H7 (cell line): ENCODE results near the gene ANKS1B. TPM values are rescaled to one million over a fixed set of nuclear protein-coding genes. Genes with fewer than 3 reads are reported as not detected.
"Not testable (repeated sequence)": the region's sequence is repeated elsewhere in the genome, so short reads cannot be mapped to it uniquely, and the experiment has no call there.

Experiments
- DNase-seq: peaks from one replicate; pipeline ENCODE4 v3.0.0; 2012
- H3K27me3 ChIP-seq: 2 replicates; pipeline ENCODE4 v1.6.0; 2011; ENCODE audit warnings: mild to moderate bottlenecking, low read length; ENCODE audit not compliant: control insufficient read depth, insufficient read depth
- H3K36me3 ChIP-seq: replicated peaks from 2 replicates; pipeline ENCODE4 v1.5.1; 2011; ENCODE audit warnings: low read length; ENCODE audit not compliant: control insufficient read depth, insufficient read depth
- H3K4me3 ChIP-seq: 2 replicates; pipeline ENCODE4 v1.5.1; 2011; ENCODE audit warnings: low read depth, mild to moderate bottlenecking, control low read depth, low read length, moderate library complexity; ENCODE audit not compliant: insufficient read depth
- total RNA-seq: library from RNA; depleted of rRNA; stranded (reverse); fragments of >200 nt; shearing (Covaris generic); gene quantifications from 2 replicates; pipeline ENCODE4 v1.2.3, GENCODE V29; 2014

Gene ANKS1B
- total RNA-seq, 1 experiment from 2014 or later: 3.5 TPM

DNA sequence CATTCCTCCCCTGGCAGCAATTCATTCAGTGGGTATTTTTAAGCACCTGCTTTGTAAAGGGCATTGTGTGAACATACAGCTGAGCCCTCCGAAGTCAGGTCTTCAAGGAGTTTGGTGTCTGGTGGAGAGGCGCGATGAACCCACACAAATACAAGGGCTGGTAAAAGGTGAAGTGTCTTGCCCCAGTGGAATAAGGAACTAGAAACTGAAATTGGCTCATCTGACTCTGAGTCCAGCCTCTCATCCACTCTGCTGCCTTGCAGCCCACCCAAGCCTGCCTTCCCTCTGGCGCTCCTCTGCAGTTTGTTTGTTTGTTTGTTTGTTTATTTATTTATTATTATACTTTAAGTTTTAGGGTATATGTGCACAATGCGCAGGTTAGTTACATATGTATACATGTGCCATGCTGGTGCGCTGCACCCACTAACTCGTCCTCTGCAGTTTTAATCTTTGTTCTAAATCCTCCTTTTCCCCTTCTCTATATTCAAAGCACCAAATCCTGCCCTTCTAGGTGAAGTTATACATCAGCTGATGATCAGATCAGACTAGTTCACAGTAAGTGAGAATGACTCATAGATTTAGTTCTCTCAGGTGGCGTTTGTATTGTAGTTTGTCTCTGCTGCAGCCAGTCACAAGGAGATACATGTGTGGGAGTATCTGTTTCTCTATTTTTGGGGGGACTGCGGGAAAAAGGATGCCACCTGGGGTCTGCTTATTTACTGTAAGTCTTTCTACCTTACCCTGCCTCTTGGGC, 945.2 kb downstream of the ANKS1B start:
- no peaks in the 10 kb centered on the region for H3K27me3 ChIP-seq
- no peaks in the 10 kb centered on the region for H3K36me3 ChIP-seq
- H3K4me3 ChIP-seq: no peak overlapping the region
- no peak for DNase-seq

DNA sequence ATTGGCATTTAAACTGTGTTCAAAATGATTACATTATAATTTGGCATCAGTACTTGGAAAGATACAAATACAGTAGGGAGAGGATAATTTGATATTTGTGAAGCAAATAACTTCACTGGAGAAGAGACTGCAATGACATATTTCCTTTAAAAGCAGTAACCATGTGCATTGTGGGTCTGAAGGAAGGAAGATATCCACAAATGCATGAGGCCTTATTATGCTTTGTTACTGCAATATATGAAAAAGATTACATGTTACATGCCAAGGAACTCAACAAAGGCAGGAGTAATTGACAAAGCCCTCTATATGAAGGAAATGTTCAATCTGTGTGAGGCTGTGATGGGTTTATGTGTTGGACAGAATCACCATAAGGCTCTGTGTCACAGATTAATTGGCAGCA, 948.2 kb downstream of the ANKS1B start:
- Histone ChIP-seq H3K27me3 (no peaks in the 10 kb centered on the region), H3K4me3 (no peak overlapping the region), H3K36me3 (no peaks in the 10 kb centered on the region)
- DNase-seq: no peak

DNA sequence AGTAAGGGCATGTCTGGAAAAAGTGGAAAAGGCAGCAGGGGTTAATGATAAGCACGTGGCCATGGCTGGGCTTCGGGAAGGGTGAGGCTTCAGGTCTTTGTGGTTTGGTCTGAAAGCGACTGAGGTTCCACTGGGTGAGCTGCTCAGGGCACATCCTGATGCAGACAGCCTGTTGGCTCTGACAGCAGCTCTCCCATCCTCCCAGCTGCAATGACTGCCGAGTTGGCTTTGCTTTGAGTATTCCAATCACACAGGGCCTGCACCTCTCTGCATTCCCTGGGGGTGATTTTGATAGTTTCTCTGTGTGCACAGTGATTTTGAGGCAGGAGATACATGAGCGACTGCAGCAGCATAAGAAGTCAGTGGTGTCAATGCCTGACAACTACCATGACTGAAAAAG, 948.9 kb downstream of the ANKS1B start:
- Histone ChIP-seq H3K4me3 (no peak overlapping the region), H3K27me3 (no peaks in the 10 kb centered on the region), H3K36me3 (no peaks in the 10 kb centered on the region)
- no peak for DNase-seq

DNA sequence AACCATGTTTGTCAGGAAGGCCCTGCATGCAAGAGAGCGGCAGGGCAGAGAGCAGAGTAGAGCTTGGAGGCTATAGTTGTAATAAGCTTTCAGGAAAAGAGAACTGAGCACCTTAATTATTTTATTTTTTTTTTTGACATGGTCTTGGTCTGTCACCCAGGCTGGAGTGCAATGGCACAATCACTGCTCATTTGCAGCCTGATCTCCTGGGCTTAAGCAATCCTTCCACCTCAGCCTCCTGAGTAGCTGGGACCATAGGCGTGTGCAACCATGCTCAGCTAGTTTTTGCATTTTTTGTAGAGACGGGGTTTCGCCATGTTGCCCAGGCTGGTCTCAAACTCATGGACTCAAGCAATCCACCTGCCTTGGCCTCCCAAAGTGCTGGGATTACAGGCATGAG, 950.5 kb downstream of the ANKS1B start:
- not testable (repeated sequence) for H3K36me3 ChIP-seq, DNase-seq, H3K4me3 ChIP-seq, H3K27me3 ChIP-seq

DNA sequence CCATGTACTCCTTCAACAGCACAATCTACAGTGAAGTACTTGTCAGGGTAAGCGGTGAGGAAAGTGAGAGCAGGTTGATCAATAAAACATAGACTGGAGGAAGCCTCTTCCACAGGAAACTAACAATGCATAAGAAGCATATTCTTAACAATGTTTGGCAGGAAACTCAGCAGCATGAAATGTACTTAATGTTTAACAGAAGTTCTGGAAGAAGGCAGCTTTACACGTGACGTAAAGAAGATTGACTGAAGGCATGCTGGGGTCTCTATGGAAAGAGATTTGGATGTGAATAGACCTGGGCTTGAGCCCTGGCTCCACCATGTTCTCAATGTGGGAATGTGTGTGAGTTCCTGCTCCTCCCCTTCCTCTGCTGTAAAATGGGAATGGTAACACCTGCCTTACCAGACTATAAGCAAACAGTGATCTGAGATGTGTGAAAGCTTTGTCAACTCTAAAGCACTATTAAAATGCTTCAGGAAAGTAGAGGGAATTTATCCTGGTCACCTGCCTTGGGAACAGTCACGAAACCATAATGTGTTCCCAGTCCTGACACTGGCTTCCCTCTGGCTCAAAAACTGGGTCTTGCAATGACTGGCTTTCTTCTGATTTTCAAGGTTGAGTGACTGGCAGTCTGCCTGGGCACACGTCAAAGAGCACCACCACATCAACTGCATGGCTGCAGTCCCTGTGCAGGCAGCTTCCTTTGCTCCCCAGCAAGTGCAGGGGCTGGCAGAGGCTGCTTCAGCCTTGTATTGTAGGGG, 955.0 kb downstream of the ANKS1B start:
- H3K4me3 ChIP-seq: no peak overlapping the region
- no peak for DNase-seq
- H3K27me3 ChIP-seq: no peaks in the 10 kb centered on the region
- H3K36me3 ChIP-seq: no peaks in the 10 kb centered on the region

DNA sequence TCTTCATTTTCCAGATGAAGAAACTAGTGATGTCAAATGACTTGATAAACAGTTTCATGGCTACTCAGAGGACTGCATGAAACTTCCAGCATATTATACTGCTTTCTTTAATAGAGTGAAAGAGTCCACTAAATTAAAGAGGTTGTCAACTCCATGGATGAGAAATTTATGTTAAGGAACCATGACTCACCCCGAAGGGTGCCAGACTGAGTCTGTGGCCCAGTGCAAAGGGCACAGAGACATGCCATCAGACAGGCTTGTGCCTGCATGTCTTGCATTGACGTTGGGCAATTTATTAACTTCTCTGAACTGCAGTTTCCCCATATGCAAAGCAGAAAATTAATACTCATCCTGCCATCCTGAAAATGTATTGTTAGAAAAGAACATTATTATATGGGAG, 957.3 kb downstream of the ANKS1B start:
- no peak for DNase-seq
- H3K27me3 ChIP-seq: no peaks in the 10 kb centered on the region
- no peak overlapping the region for H3K4me3 ChIP-seq
- no peaks in the 10 kb centered on the region for H3K36me3 ChIP-seq

DNA sequence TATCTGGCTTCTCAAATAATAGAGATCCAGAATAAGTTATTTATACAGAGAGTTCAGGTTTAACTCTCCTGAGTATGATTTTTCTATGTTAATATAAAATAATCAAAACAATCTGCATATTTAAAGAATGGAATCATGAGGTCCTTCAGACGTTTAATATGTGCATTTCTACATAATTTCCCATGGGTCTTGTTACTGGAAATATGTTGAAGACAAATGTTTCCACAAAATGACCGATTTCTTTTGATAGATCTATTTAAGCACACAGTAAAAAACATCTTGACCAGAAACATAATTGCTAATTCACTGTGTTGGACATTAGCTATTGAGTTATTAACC, 957.7 kb downstream of the ANKS1B start:
- Histone ChIP-seq H3K36me3 (no peaks in the 10 kb centered on the region), H3K27me3 (no peaks in the 10 kb centered on the region), H3K4me3 (no peak overlapping the region)
- no peak for DNase-seq

DNA sequence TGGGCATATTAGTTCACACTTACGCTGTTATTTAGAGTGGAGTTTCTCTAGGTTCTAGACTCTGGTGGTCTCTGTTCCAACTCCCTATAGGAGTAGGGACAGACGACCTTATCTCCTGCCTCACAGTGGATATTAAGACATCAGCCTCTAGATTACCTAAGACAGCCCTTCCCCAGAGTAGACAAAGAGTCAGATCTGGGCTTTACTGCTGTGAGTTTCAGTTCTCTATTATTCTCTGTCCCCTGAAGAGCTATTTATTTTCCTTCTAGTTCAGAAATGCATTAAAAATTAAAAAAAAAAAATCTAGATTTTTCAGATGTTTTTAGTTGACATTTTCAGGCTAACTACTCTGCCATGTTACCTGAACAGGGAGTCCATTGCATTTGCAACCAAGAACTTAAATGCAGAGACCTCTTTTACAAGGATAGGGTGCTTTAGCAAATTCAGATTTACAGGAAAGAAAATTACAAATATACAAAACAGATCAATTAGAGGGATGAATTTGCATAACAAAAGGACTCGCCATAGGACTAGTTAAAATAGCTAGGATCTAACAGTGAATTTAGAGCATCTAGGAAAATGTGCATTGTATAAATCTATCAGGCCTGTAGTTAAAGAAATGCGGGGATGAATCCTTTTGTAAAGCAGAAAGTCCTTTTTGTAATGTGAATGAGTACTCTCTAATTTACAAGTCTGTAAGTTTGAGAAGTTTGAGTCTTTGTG, 958.2 kb downstream of the ANKS1B start:
- no peaks in the 10 kb centered on the region for H3K27me3 ChIP-seq
- no peak for DNase-seq
- no peak overlapping the region for H3K4me3 ChIP-seq
- no peaks in the 10 kb centered on the region for H3K36me3 ChIP-seq

DNA sequence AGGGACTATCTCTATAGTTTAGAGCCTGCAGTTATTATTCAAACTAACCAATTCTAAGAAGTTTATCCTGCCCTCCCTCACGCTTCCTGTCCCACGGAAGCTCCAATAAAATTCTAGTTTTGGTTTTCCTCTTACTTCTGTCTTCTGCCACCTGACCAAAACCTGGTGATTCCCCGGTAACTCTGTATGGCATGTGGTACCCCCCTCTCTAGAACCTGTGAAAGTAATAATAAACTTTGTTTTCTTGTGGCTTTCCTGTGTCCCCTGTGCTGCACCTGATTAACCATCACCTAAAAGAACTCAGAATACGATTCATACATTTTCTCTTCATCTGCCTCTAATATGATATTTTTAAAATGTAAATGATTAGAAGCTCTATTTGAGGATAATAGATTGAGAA, 959.9 kb downstream of the ANKS1B start:
- Histone ChIP-seq H3K27me3 (no peaks in the 10 kb centered on the region), H3K36me3 (no peaks in the 10 kb centered on the region), H3K4me3 (no peak overlapping the region)
- DNase-seq: no peak

DNA sequence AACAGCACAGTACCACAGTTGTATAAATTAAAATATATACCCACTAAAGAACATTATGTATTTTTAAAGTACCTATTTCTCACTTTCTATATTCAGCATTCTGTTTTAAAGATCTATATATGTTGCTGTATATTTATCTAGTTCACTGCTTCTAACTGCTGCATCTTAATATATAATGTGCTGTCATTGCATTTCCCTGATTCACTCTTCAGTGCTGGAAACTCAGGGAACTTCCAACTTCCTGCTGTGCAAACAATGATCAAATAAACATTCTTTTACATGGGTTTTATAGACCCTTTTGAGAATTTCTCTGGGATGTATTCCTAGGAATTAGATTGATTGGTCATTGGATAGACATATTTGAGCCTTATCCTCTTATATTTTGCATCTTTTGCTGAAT, 960.5 kb downstream of the ANKS1B start:
- DNase-seq: no peak
- H3K4me3 ChIP-seq: no peak overlapping the region
- H3K36me3 ChIP-seq: no peaks in the 10 kb centered on the region
- no peaks in the 10 kb centered on the region for H3K27me3 ChIP-seq

DNA sequence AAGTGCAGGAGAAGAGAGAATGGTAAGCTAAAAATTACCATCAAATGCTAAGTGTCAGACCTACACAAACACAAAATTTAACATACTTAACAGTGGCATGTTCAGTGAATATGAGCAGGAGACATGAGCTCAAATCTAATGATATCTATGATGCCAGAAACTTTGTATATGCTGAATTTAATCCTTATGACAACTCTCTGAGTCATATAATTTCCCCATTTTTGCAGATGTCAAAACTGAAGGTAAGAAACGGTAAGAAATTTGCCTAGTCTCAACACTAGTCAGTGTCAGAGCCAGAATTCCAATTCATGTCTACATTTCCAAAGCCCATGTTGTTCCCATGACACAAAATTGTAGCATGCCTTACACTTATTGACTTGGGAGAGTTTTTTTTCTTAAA, 963.9 kb downstream of the ANKS1B start:
- H3K36me3 ChIP-seq: no peaks in the 10 kb centered on the region
- no peaks in the 10 kb centered on the region for H3K27me3 ChIP-seq
- no peak for DNase-seq
- H3K4me3 ChIP-seq: no peak overlapping the region

DNA sequence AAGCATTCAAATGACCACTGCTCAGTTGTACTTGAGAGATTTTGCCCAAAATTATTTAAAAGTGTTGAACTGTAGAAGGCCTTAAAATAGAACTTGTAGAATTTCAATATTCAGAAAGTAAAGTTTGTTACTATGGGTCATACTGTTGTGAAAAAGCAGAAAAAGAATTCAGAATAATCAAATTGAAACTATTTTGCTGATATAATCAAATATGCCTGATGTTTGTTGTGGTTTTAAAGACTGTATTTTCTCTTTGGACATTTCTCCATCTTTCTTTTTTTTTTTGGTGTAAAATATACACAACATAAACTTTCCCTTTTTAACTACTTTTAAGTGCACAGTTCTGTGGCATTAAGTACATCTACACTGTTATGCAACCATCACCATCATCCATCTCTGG, 964.9 kb downstream of the ANKS1B start:
- H3K4me3 ChIP-seq: no peak overlapping the region
- DNase-seq: no peak
- no peaks in the 10 kb centered on the region for H3K36me3 ChIP-seq
- H3K27me3 ChIP-seq: no peaks in the 10 kb centered on the region

DNA sequence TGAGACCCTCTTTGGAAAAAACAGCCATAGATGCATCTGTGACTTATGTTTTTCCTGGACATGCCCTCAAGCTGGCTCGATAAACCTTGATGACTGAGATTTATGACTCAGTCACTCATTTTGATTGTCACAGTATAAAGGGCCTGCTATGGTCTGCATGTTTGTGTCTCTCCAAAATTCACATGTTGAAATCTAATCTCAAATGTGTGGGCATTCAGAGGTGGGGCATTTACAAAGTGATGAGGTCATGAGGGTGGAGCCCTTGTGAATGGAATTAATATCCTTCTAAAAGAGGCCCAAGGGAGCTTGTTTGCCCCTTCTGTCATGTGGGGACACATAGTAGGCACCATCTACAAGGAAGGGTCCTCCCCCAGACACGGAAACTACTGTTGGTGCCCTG, 966.8 kb downstream of the ANKS1B start:
- no peak for DNase-seq
- Histone ChIP-seq H3K36me3 (no peaks in the 10 kb centered on the region), H3K4me3 (no peak overlapping the region), H3K27me3 (no peaks in the 10 kb centered on the region)

DNA sequence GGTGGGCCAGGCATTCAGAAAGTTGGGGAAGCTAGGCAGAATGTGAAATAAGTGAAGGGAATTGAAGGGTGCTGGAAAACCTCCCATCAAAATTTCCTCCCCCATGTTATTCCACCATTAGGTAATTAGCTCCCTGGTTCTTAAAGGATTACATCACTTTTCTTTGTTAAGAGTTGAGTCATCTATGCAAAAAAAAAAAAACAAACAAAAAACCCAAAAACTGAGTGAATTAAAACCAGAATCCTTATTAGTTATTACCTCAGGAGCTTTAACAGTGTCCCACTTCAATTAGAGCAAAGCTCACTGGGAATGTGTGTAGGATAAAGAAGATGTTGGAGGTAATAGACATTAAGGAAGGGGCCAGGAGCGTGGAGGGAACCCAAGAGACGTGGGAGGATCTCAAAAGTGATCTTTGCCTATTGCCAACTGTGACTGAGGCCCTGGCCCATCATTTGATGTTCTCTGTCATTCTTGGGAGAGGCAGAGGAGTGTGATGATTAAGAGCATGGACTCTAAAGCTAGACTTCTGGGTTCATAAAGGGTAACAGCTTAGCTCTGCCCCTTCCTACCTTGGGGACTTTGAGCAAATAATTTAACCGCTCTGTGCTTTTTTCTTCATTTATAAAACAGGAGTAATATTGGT, 975.0 kb downstream of the ANKS1B start:
- Histone ChIP-seq H3K36me3 (no peaks in the 10 kb centered on the region), H3K27me3 (no peaks in the 10 kb centered on the region), H3K4me3 (no peak overlapping the region)
- DNase-seq: no peak

DNA sequence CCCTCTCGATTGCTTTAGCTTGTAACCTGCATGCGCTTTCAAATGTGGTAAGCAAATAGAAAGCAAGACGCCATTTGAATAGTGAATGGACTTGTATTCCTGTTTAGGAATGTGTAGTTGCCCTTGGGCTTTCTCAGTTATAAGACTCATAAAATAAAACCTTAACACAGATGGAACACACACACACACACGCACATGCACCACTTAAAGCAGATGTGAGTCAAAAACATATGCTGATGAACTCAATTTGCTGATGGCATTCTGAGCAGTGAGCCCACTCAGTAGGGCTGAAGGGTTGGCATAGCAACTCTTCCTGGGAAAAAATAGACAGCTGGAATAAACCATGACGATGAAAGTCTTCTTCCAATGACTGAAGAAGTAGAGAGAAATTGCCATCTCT, 979.1 kb downstream of the ANKS1B start:
- H3K36me3 ChIP-seq: no peaks in the 10 kb centered on the region
- no peaks in the 10 kb centered on the region for H3K27me3 ChIP-seq
- DNase-seq: no peak
- H3K4me3 ChIP-seq: no peak overlapping the region
